Endothelial cell of umbilical vein (primary cell): ENCODE results near the gene TEDC2. TPM values are rescaled to one million over a fixed set of nuclear protein-coding genes. Genes with fewer than 3 reads are reported as not detected.

ENCODE experiments used
- BruUV-seq: library from RNA; stranded (reverse); fragments of 400-500 nt; replicated peaks from 2 replicates; lab custom pipeline; 2021; lab: Mats Ljungman, UMichigan
- CTCF ChIA-PET: fragments of 300-600, 350-600 bp; sonication (Branson Sonifier 250); formaldehyde crosslinking; loops from one replicate; lab custom pipeline; 2021; ENCODE audit warnings: antibody characterized with exemption, inconsistent platforms; lab: Charles Lee
- POLR2A ChIA-PET: fragments of 300-600, 350-600 bp; sonication (Branson Sonifier 250); formaldehyde crosslinking; loops from one replicate; lab custom pipeline; 2021; ENCODE audit warnings: antibody characterized with exemption, inconsistent platforms; lab: Charles Lee
- DNase-seq: peaks from one replicate; pipeline ENCODE4 v3.0.0-alpha.2; 2011; ENCODE audit warnings: low read depth, low spot score
- FAIRE-seq: peaks from 2 replicates; lab custom pipeline; 2011; peaks lifted over from hg19 to GRCh38; lab: Jason Lieb, UNC
- H2AFZ ChIP-seq: 2 replicates; pipeline ENCODE4 v1.6.0; 2012; ENCODE audit warnings: low read depth, low read length, control low read depth, inconsistent platforms
- H3K27ac ChIP-seq: 2 replicates; pipeline ENCODE4 v1.5.1; 2011; ENCODE audit warnings: low read depth, mild to moderate bottlenecking, control low read depth, low read length, moderate library complexity; ENCODE audit not compliant: insufficient read depth
- H3K27me3 ChIP-seq, 2 experiments: 2 replicates each; pipeline versions ENCODE4 v1.6.0 to v1.6.1; 2011; ENCODE audit warnings: low read length in 2 of 2, mixed read lengths in 1 of 2; ENCODE audit not compliant: control insufficient read depth in 2 of 2, insufficient read depth in 2 of 2
- H3K36me3 ChIP-seq, 2 experiments: 2 replicates in 1 of 2; 3 replicates in 1 of 2; pipeline ENCODE4 v1.5.1; 2011; ENCODE audit warnings: low read length in 2 of 2, mild to moderate bottlenecking in 1 of 2, moderate library complexity in 1 of 2; ENCODE audit not compliant: control insufficient read depth in 2 of 2, insufficient read depth in 2 of 2; ENCODE audit errors: extremely low read depth in 1 of 2
- H3K4me1 ChIP-seq: 3 replicates; pipeline ENCODE4 v1.5.1; 2011; ENCODE audit warnings: mild to moderate bottlenecking, low read length; ENCODE audit not compliant: control insufficient read depth, insufficient read depth; ENCODE audit errors: extremely low read depth
- H3K4me2 ChIP-seq: 2 replicates; pipeline ENCODE4 v1.6.1; 2011; ENCODE audit warnings: low read length, control low read depth, mixed read lengths; ENCODE audit not compliant: insufficient read depth
- H3K4me3 ChIP-seq, 3 experiments: fragments of 200-600 bp in 1 of 3; sonication (generic), shearing (Covaris generic) in 1 of 3; replicated peaks in 1 of 3; 2 replicates each; pipeline ENCODE4 v1.5.1; 2011 to 2016; ENCODE audit warnings: control low read depth in 3 of 3, low read length in 3 of 3, mild to moderate bottlenecking in 2 of 3, inconsistent platforms in 1 of 3, low read depth in 1 of 3, moderate library complexity in 1 of 3; ENCODE audit not compliant: insufficient read depth in 1 of 3
- H3K79me2 ChIP-seq: 2 replicates; pipeline ENCODE4 v1.6.0; 2012; ENCODE audit warnings: low read length, inconsistent platforms; ENCODE audit not compliant: control insufficient read depth, insufficient read depth
- H3K9ac ChIP-seq: replicated peaks from 2 replicates; pipeline ENCODE3; 2011; ENCODE audit warnings: low read length, control low read depth; ENCODE audit not compliant: insufficient read depth; ENCODE audit errors: extremely low read depth
- H3K9me1 ChIP-seq: replicated peaks from 3 replicates; pipeline ENCODE4 v1.6.0; 2011; ENCODE audit warnings: mild to moderate bottlenecking, low read length; ENCODE audit not compliant: control insufficient read depth, insufficient read depth; ENCODE audit errors: extremely low read depth
- H3K9me3 ChIP-seq: replicated peaks from 2 replicates; pipeline ENCODE4 v1.5.1; 2012; ENCODE audit warnings: low read length, inconsistent platforms; ENCODE audit not compliant: control insufficient read depth, insufficient read depth
- H4K20me1 ChIP-seq: replicated peaks from 2 replicates; pipeline ENCODE3; 2011; ENCODE audit warnings: mild to moderate bottlenecking, low read length; ENCODE audit not compliant: control insufficient read depth, insufficient read depth; ENCODE audit errors: extremely low read depth
- CTCF ChIP-seq, 2 donors: IDR thresholded peaks; 1 replicate in 1 of 2; 2 replicates in 1 of 2; pipeline ENCODE4 v1.5.1; 2011; ENCODE audit warnings: low read length in 2 of 2, mild to moderate bottlenecking in 2 of 2, moderate library complexity in 2 of 2, control low read depth in 1 of 2, inconsistent platforms in 1 of 2, low read depth in 1 of 2; ENCODE audit not compliant: insufficient read depth in 1 of 2; ENCODE audit errors: extremely low read depth in 1 of 2
- EZH2 ChIP-seq: IDR thresholded peaks from 2 replicates; pipeline ENCODE4 v1.6.1; 2012; ENCODE audit warnings: borderline replicate concordance, low read depth, mild to moderate bottlenecking, moderate library complexity, low read length, inconsistent platforms; ENCODE audit not compliant: severe bottlenecking
- FOS ChIP-seq: IDR thresholded peaks from 2 replicates; pipeline ENCODE4 v1.6.1; 2011; ENCODE audit warnings: mild to moderate bottlenecking, low read length, moderate library complexity, borderline replicate concordance; ENCODE audit not compliant: insufficient read depth
- JUN ChIP-seq: IDR thresholded peaks from 2 replicates; pipeline ENCODE4 v1.6.1; 2011; ENCODE audit warnings: borderline replicate concordance, low read depth; ENCODE audit not compliant: insufficient read length, insufficient read depth
- MYC ChIP-seq: IDR thresholded peaks from one replicate; pipeline ENCODE4 v1.6.1; 2011; ENCODE audit warnings: mild to moderate bottlenecking, low read depth, low read length
- POLR2A ChIP-seq: IDR thresholded peaks from 2 replicates; pipeline ENCODE4 v1.6.1; 2012; ENCODE audit warnings: low read depth, mild to moderate bottlenecking, control low read depth, low read length
- POLR2AphosphoS5 ChIP-seq: IDR thresholded peaks from 2 replicates; pipeline ENCODE4 v1.6.1; 2012; ENCODE audit warnings: low read depth, mild to moderate bottlenecking, control low read depth, low read length, moderate library complexity; ENCODE audit not compliant: insufficient read depth
- dilution Hi-C: fragments of 300-500 bp; cut with MboI; formaldehyde crosslinking; loops from one replicate; pipeline ENCODE4 v1.15.0; 2019; ENCODE audit warnings: low sequenced_read_pairs; ENCODE audit not compliant: extremely low pct_ligation_motif_present
- intact Hi-C: fragments of 100-400 bp; cut with micrococcal nuclease; formaldehyde crosslinking; loops from one replicate; pipeline ENCODE4 v1.10.0; 2022
- polyA plus RNA-seq, 4 experiments: library from polyadenylated mRNA; depleted of rRNA in 3 of 4; stranded (reverse) in 3 of 4; unstranded in 1 of 4; fragments of >200 nt; gene quantifications; 2 replicates each; pipeline versions ENCODE4 v1.2.1 to v1.2.3, GENCODE V29; 2011 to 2012; ENCODE audit warnings: missing spikeins in 1 of 4
- total RNA-seq: library from RNA; stranded (reverse); gene quantifications from 2 replicates; pipeline ENCODE4 v1.2.3, GENCODE V29; 2021
- TF ChIP-seq, protein P1 (sequence below): IDR thresholded peaks from 2 replicates; pipeline ENCODE4 v1.6.1; 2011; ENCODE audit not compliant: insufficient read depth, insufficient read length

Gene TEDC2
- total and polyA plus RNA-seq, 2 donors (not counting 3 experiments of a cell fraction or from before 2014, with no cell fraction given), result 7.6 to 12.7 TPM

- FAIRE-seq (no peak), DNase-seq (no peak)
- dilution Hi-C loops, result no loop called here
- Histone ChIP-seq H3K9me1 (no peaks in the 10 kb centered on the region), H3K36me3 (no peaks in the 10 kb centered on the region), H4K20me1 (no peaks in the 10 kb centered on the region), H3K9me3 (no peaks in the 10 kb centered on the region), H3K27me3 (no peaks in the 10 kb centered on the region), H3K9ac (no peak overlapping the region), H3K4me1 (peaks cover 1% of the 10 kb centered on the region), H3K79me2 (peaks cover 5% of the 10 kb centered on the region), H3K27ac (no peak overlapping the region), H2AFZ (no peak overlapping the region), H3K4me3 (no peak overlapping the region), H3K4me2 (no peak overlapping the region)
- intact Hi-C loops, result no loop called here
- ChIA-PET POLR2A (no interaction called here), CTCF (interaction anchor here (0.6 kb wide), 1 partner anchor 454 kb away, joined by 4 read pairs; the partner anchor contains the start of gene NHERF2)
- TF ChIP-seq, protein P1, sequence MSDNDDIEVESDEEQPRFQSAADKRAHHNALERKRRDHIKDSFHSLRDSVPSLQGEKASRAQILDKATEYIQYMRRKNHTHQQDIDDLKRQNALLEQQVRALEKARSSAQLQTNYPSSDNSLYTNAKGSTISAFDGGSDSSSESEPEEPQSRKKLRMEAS, result no peak
- TF ChIP-seq FOS (no peak), POLR2A (no peak), MYC (no peak), JUN (no peak), CTCF (IDR thresholded peaks at IDR 0.05; ENCODE audit: extremely low read depth in 1 of 2, insufficient read depth in 1 of 2, low read depth in 1 of 2, low read length in 2 of 2) (no peak), EZH2 (no peak), POLR2AphosphoS5 (no peak)
- no TSS peak for BruUV-seq
Measured at GRCh38 chr16:2480948-2481347, 21.0 kb downstream of the TEDC2 start.
